ENCODE results near the gene STRADA. TPM values are rescaled to one million over a fixed set of nuclear protein-coding genes. Genes with fewer than 3 reads are reported as not detected.
A peak's percentile ranks its signal among the peaks of the same experiment; 100 is the strongest.

STRADA gene
- total and polyA plus RNA-seq, 10 of the 15 experiments (the other 5 are each of a cell fraction or from before 2014, with no cell fraction given) = 13.3 to 54.1 (median 44.0) TPM

GRCh38 chr17:63698886-63699637 is 42.5 kb downstream of the STRADA start (continued):
- TF ChIP-seq ZBTB11 (CRISPR knock-in tag; IDR thresholded peaks at IDR 0.05) (no peak), E2F8 (IDR thresholded peaks at IDR 0.05; ENCODE audit: low read depth, partially characterized antibody) (no peak), ZZZ3 (IDR thresholded peaks at IDR 0.05; ENCODE audit: control insufficient read depth, insufficient read length, low read depth) (no peak), ZBED1 (IDR thresholded peaks at IDR 0.05; ENCODE audit: borderline replicate concordance) (peak; percentile 55; the same call in 1 of the 2 replicates), MEF2A (IDR thresholded peaks at IDR 0.05; ENCODE audit: insufficient read depth, low read depth, low read length) (0 out of 2 replicates have a peak, but pooled peaks have one; percentile 36), STAT1 (conservative IDR thresholded peaks at IDR 0.05) (no peak), RUNX3 (IDR thresholded peaks at IDR 0.05; ENCODE audit: low read length) (peak; percentile 98), NFYA (IDR thresholded peaks at IDR 0.05; ENCODE audit: borderline replicate concordance, low read depth, low read length) (no peak), NR2C1 (IDR thresholded peaks at IDR 0.05) (peak; percentile 33; the same call in 1 of the 2 replicates), MLLT1 (IDR thresholded peaks at IDR 0.05) (peak; percentile 83), YBX1 (IDR thresholded peaks at IDR 0.05) (no peak), BCLAF1 (IDR thresholded peaks at IDR 0.05) (no peak), PKNOX1 (IDR thresholded peaks at IDR 0.05) (peak; percentile 91), ZNF207 (IDR thresholded peaks at IDR 0.05; ENCODE audit: borderline replicate concordance) (no peak), ELK1 (IDR thresholded peaks at IDR 0.05; ENCODE audit: low read depth, low read length) (peak; percentile 50; the same call in 1 of the 2 replicates), RELA (IDR thresholded peaks at IDR 0.05; ENCODE audit: borderline replicate concordance, partially characterized antibody) (peak; percentile 69)
